AG10803 (cell line): ENCODE results near the gene PLA2G2C.

Experiments used
- DNase-seq: peaks from one replicate; pipeline ENCODE4 v3.0.0; 2010; ENCODE audit warnings: low read depth
- H3K4me3 ChIP-seq: 2 replicates; pipeline ENCODE4 v1.5.1; 2011; ENCODE audit warnings: mild to moderate bottlenecking, low read length, control low read depth
- TF ChIP-seq, protein P1 (sequence below): conservative IDR thresholded peaks from 2 replicates; pipeline ENCODE4 v1.5.1; 2011; ENCODE audit warnings: mild to moderate bottlenecking, low read length, control low read depth, inconsistent platforms

PLA2G2C gene

DNA sequence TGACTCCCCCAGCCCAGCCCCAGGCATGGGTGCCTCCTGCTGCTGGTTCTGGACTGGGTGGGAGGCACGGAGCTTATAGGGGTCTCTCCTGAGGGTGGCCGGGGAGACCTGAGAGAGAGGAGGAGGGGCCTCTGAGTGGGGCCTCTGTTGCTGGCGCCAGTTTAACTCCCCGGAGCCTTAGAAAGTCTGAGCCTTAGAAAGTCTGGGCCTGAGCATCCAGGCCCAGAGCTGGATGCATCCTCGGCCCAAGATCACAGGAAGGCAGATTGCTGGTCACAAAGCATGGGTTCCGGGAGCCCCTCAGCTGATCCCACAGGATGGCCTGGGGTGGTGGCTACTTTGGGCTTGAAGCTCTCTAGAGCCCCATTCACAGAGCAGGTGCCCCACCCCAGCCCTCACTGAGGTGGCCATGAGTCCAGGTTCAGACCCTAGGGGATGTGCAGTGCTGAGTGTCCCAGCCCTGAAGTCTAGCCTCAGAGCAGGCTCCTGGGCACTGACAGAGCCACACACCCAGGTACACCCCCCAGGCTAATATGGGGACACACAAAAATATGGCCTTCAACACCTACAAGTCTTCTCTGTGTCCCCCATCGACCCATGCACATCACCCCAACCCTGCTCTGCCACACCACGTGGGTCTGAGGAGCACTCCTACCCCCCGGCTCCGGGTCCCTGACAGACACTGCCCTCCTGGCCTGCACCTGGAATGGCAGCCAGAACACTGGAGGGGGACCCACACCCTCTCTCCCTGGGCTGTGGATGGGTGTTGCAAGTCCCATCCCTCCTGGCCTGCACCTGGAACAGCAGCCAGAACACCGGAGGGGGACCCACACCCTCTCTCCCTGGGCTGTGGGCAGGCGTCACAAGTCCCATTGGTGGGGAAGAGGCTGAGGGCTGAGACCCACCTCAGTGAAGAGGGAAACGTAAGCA, 37.5 kb downstream of the PLA2G2C start:
- H3K4me3 ChIP-seq: no peak overlapping the region
- DNase-seq: no peak
- TF ChIP-seq, protein P1, sequence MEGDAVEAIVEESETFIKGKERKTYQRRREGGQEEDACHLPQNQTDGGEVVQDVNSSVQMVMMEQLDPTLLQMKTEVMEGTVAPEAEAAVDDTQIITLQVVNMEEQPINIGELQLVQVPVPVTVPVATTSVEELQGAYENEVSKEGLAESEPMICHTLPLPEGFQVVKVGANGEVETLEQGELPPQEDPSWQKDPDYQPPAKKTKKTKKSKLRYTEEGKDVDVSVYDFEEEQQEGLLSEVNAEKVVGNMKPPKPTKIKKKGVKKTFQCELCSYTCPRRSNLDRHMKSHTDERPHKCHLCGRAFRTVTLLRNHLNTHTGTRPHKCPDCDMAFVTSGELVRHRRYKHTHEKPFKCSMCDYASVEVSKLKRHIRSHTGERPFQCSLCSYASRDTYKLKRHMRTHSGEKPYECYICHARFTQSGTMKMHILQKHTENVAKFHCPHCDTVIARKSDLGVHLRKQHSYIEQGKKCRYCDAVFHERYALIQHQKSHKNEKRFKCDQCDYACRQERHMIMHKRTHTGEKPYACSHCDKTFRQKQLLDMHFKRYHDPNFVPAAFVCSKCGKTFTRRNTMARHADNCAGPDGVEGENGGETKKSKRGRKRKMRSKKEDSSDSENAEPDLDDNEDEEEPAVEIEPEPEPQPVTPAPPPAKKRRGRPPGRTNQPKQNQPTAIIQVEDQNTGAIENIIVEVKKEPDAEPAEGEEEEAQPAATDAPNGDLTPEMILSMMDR: no peak

DNA sequence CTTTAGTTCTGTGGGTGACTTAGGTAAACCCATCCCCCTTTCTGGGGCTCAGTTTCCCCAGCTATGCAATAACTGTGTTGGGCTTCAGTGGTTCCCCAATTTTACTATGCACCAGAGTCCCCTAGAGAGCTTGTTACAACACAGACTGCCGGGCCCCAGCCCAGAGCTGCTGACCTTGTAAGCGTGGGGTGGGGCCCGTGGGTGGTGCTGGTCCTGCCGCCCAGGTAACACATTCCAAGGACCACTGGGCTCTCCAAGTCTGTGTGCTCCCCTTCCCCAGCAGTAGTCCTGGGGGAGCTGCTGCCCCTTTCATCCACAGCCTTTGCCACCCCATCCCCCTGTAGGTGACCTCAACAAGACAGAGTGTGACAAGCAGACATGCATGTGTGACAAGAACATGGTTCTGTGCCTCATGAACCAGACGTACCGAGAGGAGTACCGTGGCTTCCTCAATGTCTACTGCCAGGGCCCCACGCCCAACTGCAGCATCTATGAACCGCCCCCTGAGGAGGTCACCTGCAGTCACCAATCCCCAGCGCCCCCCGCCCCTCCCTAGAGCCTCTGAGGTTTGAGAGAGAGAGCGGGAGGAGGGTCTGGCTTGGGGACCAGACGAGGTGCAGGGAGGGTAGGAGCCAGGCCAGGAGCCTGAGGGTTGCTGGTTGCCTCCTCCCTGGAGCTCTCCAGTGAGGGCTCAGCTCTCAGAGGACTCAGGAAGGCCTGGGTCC, 38.3 kb downstream of the PLA2G2C start:
- TF ChIP-seq, protein P1: no peak
- no peak for DNase-seq
- H3K4me3 ChIP-seq: no peak overlapping the region

DNA sequence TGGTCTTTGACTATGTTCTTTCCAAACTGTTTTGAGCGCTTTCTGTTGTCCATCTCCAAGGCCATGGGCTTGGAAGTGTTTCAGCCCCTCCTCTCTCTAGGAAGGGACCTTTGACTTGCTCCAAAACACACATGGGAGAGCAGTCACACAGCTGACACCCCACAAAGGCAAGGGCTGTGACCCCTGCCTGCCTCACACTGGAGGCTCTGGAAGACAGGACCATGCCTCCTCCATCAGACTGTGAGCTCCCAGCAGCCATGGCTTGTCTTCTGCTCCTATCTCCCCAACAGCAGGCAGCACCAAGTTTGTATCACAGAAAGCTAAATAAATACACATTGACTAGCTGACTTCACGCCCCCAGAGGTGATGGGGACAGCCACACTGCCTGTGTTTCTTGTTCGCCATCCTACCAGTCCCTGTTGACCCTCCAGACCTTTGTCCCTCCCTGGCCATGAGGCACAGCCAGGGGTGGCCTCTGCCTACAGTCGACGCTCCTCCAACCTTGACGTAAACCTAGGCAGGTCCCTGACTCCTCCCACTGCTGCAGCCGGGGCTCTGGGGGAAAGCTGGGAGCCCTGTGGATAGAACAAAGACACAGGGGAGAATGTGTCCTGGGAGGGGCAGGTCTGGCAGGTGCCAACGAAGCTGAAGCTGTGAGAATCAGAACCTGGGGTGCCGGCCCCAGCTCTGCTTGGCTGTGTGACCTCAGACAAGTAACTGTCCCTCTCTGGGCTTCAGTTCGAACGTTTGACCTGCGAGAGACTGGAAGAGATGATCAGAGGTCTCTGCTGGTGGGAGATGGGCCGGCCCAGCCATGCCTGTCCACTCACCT, 42.4 kb downstream of the PLA2G2C start:
- DNase-seq: no peak
- TF ChIP-seq, protein P1: no peak
- no peak overlapping the region for H3K4me3 ChIP-seq

DNA sequence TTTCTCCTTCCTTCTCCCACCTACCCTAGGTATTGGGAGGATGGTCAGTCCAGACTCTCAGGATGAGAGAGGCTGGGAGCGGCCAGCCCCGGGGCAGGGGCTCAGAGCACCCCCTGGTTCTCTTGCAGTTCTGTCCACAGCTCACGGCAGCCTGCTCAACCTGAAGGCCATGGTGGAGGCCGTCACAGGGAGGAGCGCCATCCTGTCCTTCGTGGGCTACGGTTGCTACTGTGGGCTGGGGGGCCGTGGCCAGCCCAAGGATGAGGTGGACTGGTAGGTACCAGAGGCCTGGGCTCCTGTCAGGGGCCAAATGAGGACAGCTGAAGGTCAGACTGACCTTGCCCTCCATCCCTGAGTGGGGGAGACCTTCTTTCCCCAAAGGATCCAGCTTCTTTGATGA, 43.0 kb downstream of the PLA2G2C start:
- no peak overlapping the region for H3K4me3 ChIP-seq
- DNase-seq: no peak
- TF ChIP-seq, protein P1: no peak

DNA sequence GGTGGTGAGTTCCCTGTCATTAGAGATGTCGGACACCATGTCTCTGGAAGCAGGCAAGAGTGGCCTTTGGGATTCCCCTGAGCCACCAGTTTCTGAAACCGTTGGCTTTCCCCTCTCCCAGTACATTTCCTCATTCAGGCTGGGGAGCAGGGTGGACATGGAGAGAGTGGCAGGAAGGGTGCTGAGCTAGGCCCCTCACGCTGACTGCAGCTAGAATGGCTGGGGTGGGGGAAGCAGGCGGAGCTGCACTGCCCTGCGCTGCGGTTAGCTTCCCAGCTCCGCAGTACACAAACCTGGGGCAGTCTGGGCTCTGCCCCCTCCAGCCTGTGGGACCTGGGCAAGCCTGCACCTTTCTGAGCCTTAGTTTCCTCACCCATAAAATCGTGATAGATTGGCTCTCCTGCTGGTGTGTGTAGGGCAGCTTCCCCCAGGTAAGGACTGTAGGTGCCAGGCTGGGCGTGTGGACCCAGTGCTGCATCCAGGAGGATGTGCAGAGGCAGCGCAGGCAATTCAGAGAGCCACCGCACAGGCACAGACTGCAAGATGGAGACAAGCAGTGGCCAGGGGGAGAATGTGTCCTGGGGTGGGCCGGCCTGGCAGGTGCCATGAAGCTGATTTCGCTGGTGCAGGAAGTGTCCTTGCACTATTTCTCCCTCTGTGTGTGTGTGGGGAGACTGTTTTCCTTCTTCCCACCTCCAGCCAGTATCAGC, 44.2 kb downstream of the PLA2G2C start:
- no peak overlapping the region for H3K4me3 ChIP-seq
- DNase-seq: no peak
- TF ChIP-seq, protein P1: no peak

DNA sequence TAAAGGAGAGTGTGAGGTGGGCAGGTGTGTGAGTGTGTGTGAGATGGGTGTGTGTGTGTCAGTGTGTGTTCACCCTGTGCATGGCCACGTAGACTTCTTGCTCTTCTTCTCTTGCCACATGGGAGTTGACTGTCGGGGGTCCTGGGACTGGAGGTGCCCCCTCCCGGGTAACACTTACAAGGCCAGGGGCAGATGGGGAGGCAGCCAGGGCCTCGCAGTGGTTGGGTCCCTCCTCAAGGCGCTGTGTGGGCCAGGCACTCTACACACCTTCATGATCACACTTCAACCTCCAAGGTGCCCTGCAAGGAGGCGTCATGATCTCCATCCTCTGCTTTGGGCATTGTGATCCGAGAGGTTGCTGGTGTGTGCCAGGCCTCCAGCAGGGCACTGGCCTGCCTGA, 44.9 kb downstream of the PLA2G2C start:
- no peak for DNase-seq
- TF ChIP-seq, protein P1: no peak
- no peak overlapping the region for H3K4me3 ChIP-seq
